IMR-90 (cell line): Measurements from ENCODE around the gene NPLOC4.

Experiments used
- CHD1 ChIP-seq: IDR thresholded peaks from 2 replicates; pipeline ENCODE4 v1.6.1; 2012; ENCODE audit warnings: low read depth, low read length, improper control_type of control experiment
- MAFK ChIP-seq: IDR thresholded peaks from 2 replicates; pipeline ENCODE4 v1.6.1; 2012; ENCODE audit warnings: low read depth, low read length, improper control_type of control experiment
- NFE2L2 ChIP-seq: fragments of 150-350 bp; IDR thresholded peaks from 2 replicates; pipeline ENCODE4 v1.6.1; 2016; ENCODE audit warnings: low read depth, mild to moderate bottlenecking, low read length
- POLR2A ChIP-seq: IDR thresholded peaks from 2 replicates; pipeline ENCODE4 v1.6.1; 2012; ENCODE audit warnings: mild to moderate bottlenecking, low read depth, low read length
- RAD21 ChIP-seq: IDR thresholded peaks from 2 replicates; pipeline ENCODE4 v1.6.1; 2012; ENCODE audit warnings: low read length, improper control_type of control experiment
- RCOR1 ChIP-seq: IDR thresholded peaks from 2 replicates; pipeline ENCODE4 v1.6.1; 2012; ENCODE audit warnings: mild to moderate bottlenecking, low read length, improper control_type of control experiment; ENCODE audit not compliant: insufficient replicate concordance
- RFX5 ChIP-seq: IDR thresholded peaks from 2 replicates; pipeline ENCODE4 v1.8.0; 2012; ENCODE audit warnings: low read depth, mild to moderate bottlenecking, low read length, moderate library complexity
- TF ChIP-seq, protein P1 (sequence below): conservative IDR thresholded peaks from 2 replicates; pipeline ENCODE4 v1.5.1; 2012; ENCODE audit warnings: mild to moderate bottlenecking, low read depth, low read length, improper control_type of control experiment
- TF ChIP-seq, protein P2 (sequence below): fragments of 150-350 bp; IDR thresholded peaks from 2 replicates; pipeline ENCODE4 v1.6.1; 2017; ENCODE audit warnings: mild to moderate bottlenecking, antibody characterized with exemption, low read length, low read depth

DNA sequence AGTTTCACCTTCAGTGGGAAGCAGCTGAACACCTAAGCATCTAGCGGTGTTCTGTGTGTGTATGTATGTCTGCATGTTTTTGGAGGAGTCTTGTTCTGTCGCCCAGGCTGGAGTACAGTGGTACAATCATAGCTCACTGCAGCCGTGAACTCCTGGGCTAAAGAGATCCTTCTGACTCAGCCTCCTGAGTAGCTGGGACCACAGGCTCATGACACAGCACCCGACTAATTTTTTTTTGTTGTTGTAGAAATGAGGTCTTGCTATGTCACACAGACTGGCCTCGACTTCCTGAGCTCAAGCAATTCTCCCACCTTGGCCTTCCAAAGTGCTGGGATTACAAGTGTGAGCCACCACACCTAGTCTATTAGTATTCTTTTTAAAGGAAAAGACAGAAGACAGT is 54.6 kb downstream of the NPLOC4 start:
- no peak for TF ChIP-seq RFX5
- TF ChIP-seq, protein P1, sequence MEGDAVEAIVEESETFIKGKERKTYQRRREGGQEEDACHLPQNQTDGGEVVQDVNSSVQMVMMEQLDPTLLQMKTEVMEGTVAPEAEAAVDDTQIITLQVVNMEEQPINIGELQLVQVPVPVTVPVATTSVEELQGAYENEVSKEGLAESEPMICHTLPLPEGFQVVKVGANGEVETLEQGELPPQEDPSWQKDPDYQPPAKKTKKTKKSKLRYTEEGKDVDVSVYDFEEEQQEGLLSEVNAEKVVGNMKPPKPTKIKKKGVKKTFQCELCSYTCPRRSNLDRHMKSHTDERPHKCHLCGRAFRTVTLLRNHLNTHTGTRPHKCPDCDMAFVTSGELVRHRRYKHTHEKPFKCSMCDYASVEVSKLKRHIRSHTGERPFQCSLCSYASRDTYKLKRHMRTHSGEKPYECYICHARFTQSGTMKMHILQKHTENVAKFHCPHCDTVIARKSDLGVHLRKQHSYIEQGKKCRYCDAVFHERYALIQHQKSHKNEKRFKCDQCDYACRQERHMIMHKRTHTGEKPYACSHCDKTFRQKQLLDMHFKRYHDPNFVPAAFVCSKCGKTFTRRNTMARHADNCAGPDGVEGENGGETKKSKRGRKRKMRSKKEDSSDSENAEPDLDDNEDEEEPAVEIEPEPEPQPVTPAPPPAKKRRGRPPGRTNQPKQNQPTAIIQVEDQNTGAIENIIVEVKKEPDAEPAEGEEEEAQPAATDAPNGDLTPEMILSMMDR: no peak
- no peak for TF ChIP-seq POLR2A
- no peak for TF ChIP-seq CHD1
- TF ChIP-seq RCOR1: no peak
- no peak for TF ChIP-seq NFE2L2
- TF ChIP-seq, protein P2, sequence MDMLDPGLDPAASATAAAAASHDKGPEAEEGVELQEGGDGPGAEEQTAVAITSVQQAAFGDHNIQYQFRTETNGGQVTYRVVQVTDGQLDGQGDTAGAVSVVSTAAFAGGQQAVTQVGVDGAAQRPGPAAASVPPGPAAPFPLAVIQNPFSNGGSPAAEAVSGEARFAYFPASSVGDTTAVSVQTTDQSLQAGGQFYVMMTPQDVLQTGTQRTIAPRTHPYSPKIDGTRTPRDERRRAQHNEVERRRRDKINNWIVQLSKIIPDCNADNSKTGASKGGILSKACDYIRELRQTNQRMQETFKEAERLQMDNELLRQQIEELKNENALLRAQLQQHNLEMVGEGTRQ: no peak
- no peak for TF ChIP-seq MAFK
- TF ChIP-seq RAD21: no peak
